ENCODE data around the gene VEGFC. TPM values are rescaled to one million over a fixed set of nuclear protein-coding genes. Genes with fewer than 3 reads are reported as not detected.

The VEGFC gene
- total RNA-seq, 4 donors from 2014 or later: 3.8 to 31.5 (median 14.6) TPM

- intact Hi-C loops (cut with DNase I; ENCODE audit: low total_unique reads): no loop called here
- no peak for TF ChIP-seq CTCF (IDR thresholded peaks at IDR 0.05)
- no peak for TF ChIP-seq POLR2A (IDR thresholded peaks at IDR 0.05)
- DNase-seq: no peak
- Histone ChIP-seq H3K27ac (no peak overlapping the region), H3K4me1 (no peaks in the 10 kb centered on the region), H3K4me3 (no peak overlapping the region), H3K27me3 (no peaks in the 10 kb centered on the region), H3K36me3 (no peaks in the 10 kb centered on the region), H3K9me3 (no peaks in the 10 kb centered on the region)
Measured at GRCh38 chr4:176799653-176800052, 6.9 kb upstream of the VEGFC start.

- Histone ChIP-seq H3K36me3 (no peaks in the 10 kb centered on the region), H3K27ac (no peak overlapping the region), H3K9me3 (no peaks in the 10 kb centered on the region), H3K4me3 (no peak overlapping the region), H3K4me1 (no peaks in the 10 kb centered on the region), H3K27me3 (no peaks in the 10 kb centered on the region)
- DNase-seq: no peak
- intact Hi-C loops (cut with DNase I; ENCODE audit: low total_unique reads): no loop called here
- TF ChIP-seq CTCF (IDR thresholded peaks at IDR 0.05) (no peak), POLR2A (IDR thresholded peaks at IDR 0.05) (no peak)
Measured at GRCh38 chr4:176798540-176798939, 5.8 kb upstream of the VEGFC start.

- H3K4me3 ChIP-seq: no peak overlapping the region
- H3K27ac ChIP-seq: no peak overlapping the region
- no peaks in the 10 kb centered on the region for H3K36me3 ChIP-seq
- no peaks in the 10 kb centered on the region for H3K27me3 ChIP-seq
- intact Hi-C loops (cut with DNase I; ENCODE audit: low total_unique reads): no loop called here
- TF ChIP-seq CTCF (IDR thresholded peaks at IDR 0.05) (no peak), POLR2A (IDR thresholded peaks at IDR 0.05) (no peak)
- DNase-seq: no peak
- no peaks in the 10 kb centered on the region for H3K9me3 ChIP-seq
- H3K4me1 ChIP-seq: no peaks in the 10 kb centered on the region
Measured at GRCh38 chr4:176795441-176795840, 2.7 kb upstream of the VEGFC start.

GRCh38 chr4:176794651-176795050 lies 1.9 kb upstream of the VEGFC start:
- Histone ChIP-seq H3K4me3 (no peak overlapping the region), H3K27me3 (no peaks in the 10 kb centered on the region), H3K27ac (no peak overlapping the region), H3K36me3 (no peaks in the 10 kb centered on the region), H3K9me3 (no peaks in the 10 kb centered on the region), H3K4me1 (no peaks in the 10 kb centered on the region)
- TF ChIP-seq CTCF (IDR thresholded peaks at IDR 0.05): no peak
- TF ChIP-seq POLR2A (IDR thresholded peaks at IDR 0.05): no peak
- intact Hi-C loops (cut with DNase I; ENCODE audit: low total_unique reads): no loop called here
- DNase-seq: no peak

GRCh38 chr4:176794151-176794550 lies 1.4 kb upstream of the VEGFC start:
- TF ChIP-seq CTCF (IDR thresholded peaks at IDR 0.05): no peak
- no peak for TF ChIP-seq POLR2A (IDR thresholded peaks at IDR 0.05)
- intact Hi-C loops (cut with DNase I; ENCODE audit: low total_unique reads): no loop called here
- Histone ChIP-seq H3K27ac (no peak overlapping the region), H3K9me3 (no peaks in the 10 kb centered on the region), H3K4me3 (no peak overlapping the region), H3K27me3 (no peaks in the 10 kb centered on the region), H3K4me1 (no peaks in the 10 kb centered on the region), H3K36me3 (no peaks in the 10 kb centered on the region)
- DNase-seq: no peak

Measured in uterus (tissue), 4 donors.